Measurements from ENCODE around the gene TSHZ3. TPM values are rescaled to one million over a fixed set of nuclear protein-coding genes. Genes with fewer than 3 reads are reported as not detected.

Gene TSHZ3
- total and polyA plus RNA-seq, 7 donors, result 0.53 to 6.7 (median 2.2) TPM

DNA sequence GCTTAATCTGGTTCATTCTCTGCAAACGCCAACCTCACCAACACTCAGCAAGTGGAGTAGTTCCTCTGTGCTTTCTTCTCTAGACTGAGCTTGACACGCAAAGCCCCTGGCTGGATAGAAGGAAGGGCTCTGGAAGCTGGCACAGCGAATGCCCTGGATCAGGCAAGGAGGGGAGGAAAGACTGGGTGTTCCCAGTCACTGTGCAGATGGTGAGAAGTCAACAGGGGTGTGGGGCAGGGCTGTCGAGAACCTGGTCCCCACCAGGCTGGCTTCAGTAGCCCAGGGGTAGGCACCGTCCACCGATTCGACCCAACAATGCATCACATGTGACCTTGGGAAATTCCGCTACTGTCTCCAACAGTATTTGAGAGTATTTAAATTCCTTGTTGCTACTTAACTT, 65.5 kb downstream of the TSHZ3 start:
- H3K4me3 ChIP-seq, result no peak overlapping the region
- no peak overlapping the region for H3K27ac ChIP-seq
- ATAC-seq (no peak), DNase-seq (no peak)
- H3K9me3 ChIP-seq, result no peaks in the 10 kb centered on the region
- intact Hi-C loops (cut with DNase I), result no loop called here
- 49 to 71% (median 50%) methylated on average over 8 of the region's 8 CpGs for WGBS, 3 donors
- H3K4me1 ChIP-seq, result no peaks in the 10 kb centered on the region
- peaks cover 0 to 3% (median 0%) of the 10 kb centered on the region in 3 donors for H3K27me3 ChIP-seq (ENCODE audit: insufficient read depth in 3 of 3, low read length in 2 of 3)
- H3K36me3 ChIP-seq (ENCODE audit: insufficient read depth in 1 of 2, low read depth in 1 of 2), result no peaks in the 10 kb centered on the region
- TF ChIP-seq, protein P1, sequence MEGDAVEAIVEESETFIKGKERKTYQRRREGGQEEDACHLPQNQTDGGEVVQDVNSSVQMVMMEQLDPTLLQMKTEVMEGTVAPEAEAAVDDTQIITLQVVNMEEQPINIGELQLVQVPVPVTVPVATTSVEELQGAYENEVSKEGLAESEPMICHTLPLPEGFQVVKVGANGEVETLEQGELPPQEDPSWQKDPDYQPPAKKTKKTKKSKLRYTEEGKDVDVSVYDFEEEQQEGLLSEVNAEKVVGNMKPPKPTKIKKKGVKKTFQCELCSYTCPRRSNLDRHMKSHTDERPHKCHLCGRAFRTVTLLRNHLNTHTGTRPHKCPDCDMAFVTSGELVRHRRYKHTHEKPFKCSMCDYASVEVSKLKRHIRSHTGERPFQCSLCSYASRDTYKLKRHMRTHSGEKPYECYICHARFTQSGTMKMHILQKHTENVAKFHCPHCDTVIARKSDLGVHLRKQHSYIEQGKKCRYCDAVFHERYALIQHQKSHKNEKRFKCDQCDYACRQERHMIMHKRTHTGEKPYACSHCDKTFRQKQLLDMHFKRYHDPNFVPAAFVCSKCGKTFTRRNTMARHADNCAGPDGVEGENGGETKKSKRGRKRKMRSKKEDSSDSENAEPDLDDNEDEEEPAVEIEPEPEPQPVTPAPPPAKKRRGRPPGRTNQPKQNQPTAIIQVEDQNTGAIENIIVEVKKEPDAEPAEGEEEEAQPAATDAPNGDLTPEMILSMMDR (IDR thresholded peaks at IDR 0.05), result no peak

DNA sequence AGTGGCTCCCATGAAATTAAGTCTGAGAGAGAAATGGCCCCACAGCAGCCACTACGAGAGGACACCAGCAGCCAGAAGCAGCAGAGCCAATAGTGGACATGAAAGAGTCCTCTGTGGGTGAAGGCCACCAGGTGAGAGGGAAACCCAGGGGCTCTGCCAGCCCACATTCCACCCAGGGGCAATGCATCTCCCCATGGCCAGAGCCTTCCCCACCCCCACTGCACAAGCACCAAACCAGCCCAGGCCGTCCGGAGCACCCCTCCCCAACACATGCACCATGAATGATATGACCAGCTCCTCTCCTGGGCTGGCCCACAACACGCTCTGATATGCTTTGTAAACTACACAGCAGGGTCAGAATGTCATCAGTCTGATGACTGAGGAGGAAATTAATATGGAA, 66.9 kb downstream of the TSHZ3 start:
- intact Hi-C loops (cut with DNase I), result no loop called here
- no peak for DNase-seq
- Histone ChIP-seq H3K27ac (no peak overlapping the region), H3K36me3 (ENCODE audit: insufficient read depth in 1 of 2, low read depth in 1 of 2) (no peaks in the 10 kb centered on the region), H3K4me3 (no peak overlapping the region), H3K27me3 (ENCODE audit: insufficient read depth in 3 of 3, low read length in 2 of 3) (peaks cover 0 to 3% (median 0%) of the 10 kb centered on the region in 3 donors), H3K9me3 (no peaks in the 10 kb centered on the region), H3K4me1 (no peaks in the 10 kb centered on the region)
- ATAC-seq, result no peak
- 81 to 89% (median 81%) methylated on average over 4 of the region's 4 CpGs for WGBS, 3 donors
- TF ChIP-seq, protein P1 (IDR thresholded peaks at IDR 0.05), result no peak

DNA sequence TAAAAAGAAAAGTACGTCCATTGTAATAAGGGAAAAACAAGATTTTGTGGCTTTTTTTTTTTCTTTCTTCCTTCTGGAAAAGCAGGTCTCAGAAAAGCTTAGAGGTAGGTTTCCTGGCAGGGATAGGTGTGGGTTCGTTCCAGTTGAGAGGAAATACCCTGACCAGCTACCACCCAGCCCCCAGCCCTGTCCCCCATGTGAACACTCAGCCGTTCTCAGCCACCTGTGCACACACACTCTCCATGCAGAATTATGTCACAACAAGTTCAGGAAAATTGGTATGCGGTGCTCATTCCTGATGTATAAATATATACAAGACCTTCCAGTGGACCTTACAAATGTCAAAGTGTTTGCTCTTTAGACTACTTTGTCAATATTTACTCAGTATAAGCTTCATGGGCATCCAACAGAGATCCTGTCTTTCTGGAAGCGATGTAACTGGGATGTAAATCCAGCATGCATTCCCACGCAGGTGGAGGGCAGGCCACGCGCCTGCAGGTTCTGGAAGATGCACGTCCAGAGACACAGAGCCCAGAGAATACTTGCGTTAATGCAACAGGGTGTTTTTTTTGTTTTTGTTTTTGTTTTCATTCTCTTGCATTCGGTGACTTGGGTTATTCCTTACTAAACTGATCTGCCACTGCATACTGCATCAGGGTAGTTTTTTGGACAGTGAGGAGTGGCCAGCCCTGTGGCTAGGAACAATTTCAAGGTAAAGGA, 68.8 kb downstream of the TSHZ3 start:
- H3K9me3 ChIP-seq, result no peaks in the 10 kb centered on the region
- intact Hi-C loops (cut with DNase I), result no loop called here
- no peak overlapping the region for H3K27ac ChIP-seq
- 82 to 87% (median 86%) methylated on average over 11 of the region's 11 CpGs for WGBS, 3 donors
- H3K4me1 ChIP-seq, result no peaks in the 10 kb centered on the region
- TF ChIP-seq, protein P1 (IDR thresholded peaks at IDR 0.05), result no peak
- no peak for ATAC-seq
- peaks cover 0 to 3% (median 0%) of the 10 kb centered on the region in 3 donors for H3K27me3 ChIP-seq (ENCODE audit: insufficient read depth in 3 of 3, low read length in 2 of 3)
- DNase-seq, result no peak
- H3K4me3 ChIP-seq, result no peak overlapping the region
- H3K36me3 ChIP-seq (ENCODE audit: insufficient read depth in 1 of 2, low read depth in 1 of 2), result peaks cover 0 to 3% of the 10 kb centered on the region in 2 donors

DNA sequence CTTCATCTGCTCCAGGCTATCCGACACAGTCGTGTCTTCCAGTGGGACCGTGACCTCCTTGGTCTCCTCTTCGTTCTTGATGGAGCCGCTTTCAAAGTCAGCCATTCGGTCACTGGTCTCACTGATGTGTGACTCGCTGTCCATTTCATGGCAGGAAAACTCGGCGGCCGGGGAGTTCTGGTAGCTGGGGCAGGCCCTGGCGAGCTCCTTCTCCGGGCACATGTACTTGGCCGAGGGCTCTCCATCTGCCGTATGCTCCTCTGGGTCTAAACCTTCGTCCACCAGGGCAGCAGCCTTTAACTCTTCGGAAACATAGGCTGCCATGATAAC, 69.8 kb downstream of the TSHZ3 start:
- peaks cover 0 to 2% (median 0%) of the 10 kb centered on the region in 3 donors for H3K27me3 ChIP-seq (ENCODE audit: insufficient read depth in 3 of 3, low read length in 2 of 3)
- H3K9me3 ChIP-seq, result no peaks in the 10 kb centered on the region
- no peak overlapping the region for H3K27ac ChIP-seq
- H3K4me1 ChIP-seq, result no peaks in the 10 kb centered on the region
- DNase-seq (no peak), ATAC-seq (no peak)
- WGBS, 3 donors, result 38 to 61% (median 43%) methylated on average over 16 of the region's 16 CpGs
- TF ChIP-seq, protein P1 (IDR thresholded peaks at IDR 0.05), result no peak
- peaks cover 0 to 3% of the 10 kb centered on the region in 2 donors for H3K36me3 ChIP-seq (ENCODE audit: insufficient read depth in 1 of 2, low read depth in 1 of 2)
- H3K4me3 ChIP-seq, result no peak overlapping the region
- intact Hi-C loops (cut with DNase I), result no loop called here

All from psoas muscle (tissue), 8 donors.